ENCODE data around the gene WBP11. TPM values are rescaled to one million over a fixed set of nuclear protein-coding genes. Genes with fewer than 3 reads are reported as not detected.

The WBP11 gene
- total and polyA plus RNA-seq, 9 of the 15 experiments (the other 6 are each of a cell fraction or from before 2014, with no cell fraction given): 7.7 to 60.8 (median 24.6) TPM

DNA sequence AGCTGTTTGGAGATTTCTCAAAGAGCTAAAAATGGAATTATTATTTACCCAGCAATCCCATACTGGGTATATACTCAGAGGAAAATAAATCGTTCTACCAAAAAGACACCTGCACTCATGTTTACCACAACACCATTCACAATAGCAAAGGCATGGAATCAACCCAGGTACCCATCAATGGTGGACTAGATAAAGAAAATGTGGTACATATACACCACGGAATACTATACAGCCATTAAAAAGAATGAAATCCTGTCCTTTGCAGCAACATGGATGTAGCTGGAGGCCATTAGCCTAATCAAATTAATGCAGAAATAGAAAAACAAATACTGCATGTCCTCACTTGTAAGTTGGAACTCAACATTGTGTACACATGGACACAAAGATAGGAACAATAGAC is 37.9 kb downstream of the WBP11 start:
- Histone ChIP-seq H3K9me3 (replicated peaks; ENCODE audit: control insufficient read depth, insufficient read depth, low read depth, low read length) (no peaks in the 10 kb centered on the region), H2AFZ (ENCODE audit: low read depth, low read length) (no peak overlapping the region), H3K27ac (ENCODE audit: extremely low read depth, low read depth, low read length) (no peak overlapping the region), H3K4me1 (replicated peaks in 1 of 2; ENCODE audit: control insufficient read depth in 2 of 2, insufficient read depth in 2 of 2, low read length in 2 of 2) (no peaks in the 10 kb centered on the region), H3K4me2 (ENCODE audit: insufficient read depth, low read length) (no peak overlapping the region), H3K79me2 (ENCODE audit: control insufficient read depth, insufficient read depth, low read length) (no peaks in the 10 kb centered on the region), H3K9ac (ENCODE audit: insufficient read depth in 1 of 2, low read depth in 2 of 2, low read length in 2 of 2) (no peak overlapping the region), H3K27me3 (ENCODE audit: control insufficient read depth in 2 of 2, insufficient read depth in 2 of 2, low read length in 2 of 2) (no peaks in the 10 kb centered on the region), H3K36me3 (ENCODE audit: control insufficient read depth, insufficient read depth, low read length) (no peaks in the 10 kb centered on the region), H4K20me1 (replicated peaks; ENCODE audit: control insufficient read depth, insufficient read depth, low read length) (no peaks in the 10 kb centered on the region), H3K9me1 (ENCODE audit: control insufficient read depth, insufficient read depth, low read length) (no peaks in the 10 kb centered on the region), H3K4me3 (no peak overlapping the region)
- ChIA-PET POLR2A (no interaction called here), CTCF (ENCODE audit: low intra/inter-chr PET ratio) (no interaction called here)
- BruUV-seq (replicated peaks): no TSS peak
- DNase-seq (ENCODE audit: extremely low read depth in 1 of 4, low spot score in 3 of 4): no peak
- no peak for FAIRE-seq
- no peak for ATAC-seq
- 7% methylated on average over 2 of the region's 2 CpGs for WGBS (ENCODE audit: insufficient coverage, low coverage, missing lambda C conversion rate)
- in situ Hi-C loops (cut with MboI) (no loop called here), intact Hi-C loops (cut with micrococcal nuclease) (no loop called here)
- TF ChIP-seq RBM15 (IDR thresholded peaks at IDR 0.05; ENCODE audit: insufficient read depth, low read length): no peak
- no peak for TF ChIP-seq LARP7 (IDR thresholded peaks at IDR 0.05)
- no peak for TF ChIP-seq DMBX1 (CRISPR knock-in tag; IDR thresholded peaks at IDR 0.05; ENCODE audit: borderline replicate concordance)
- no peak for TF ChIP-seq SMARCB1 (IDR thresholded peaks at IDR 0.05; ENCODE audit: insufficient read length, low read depth)
- no peak for TF ChIP-seq FOXP4 (CRISPR knock-in tag; IDR thresholded peaks at IDR 0.05; ENCODE audit: borderline replicate concordance)
- TF ChIP-seq, protein P1, sequence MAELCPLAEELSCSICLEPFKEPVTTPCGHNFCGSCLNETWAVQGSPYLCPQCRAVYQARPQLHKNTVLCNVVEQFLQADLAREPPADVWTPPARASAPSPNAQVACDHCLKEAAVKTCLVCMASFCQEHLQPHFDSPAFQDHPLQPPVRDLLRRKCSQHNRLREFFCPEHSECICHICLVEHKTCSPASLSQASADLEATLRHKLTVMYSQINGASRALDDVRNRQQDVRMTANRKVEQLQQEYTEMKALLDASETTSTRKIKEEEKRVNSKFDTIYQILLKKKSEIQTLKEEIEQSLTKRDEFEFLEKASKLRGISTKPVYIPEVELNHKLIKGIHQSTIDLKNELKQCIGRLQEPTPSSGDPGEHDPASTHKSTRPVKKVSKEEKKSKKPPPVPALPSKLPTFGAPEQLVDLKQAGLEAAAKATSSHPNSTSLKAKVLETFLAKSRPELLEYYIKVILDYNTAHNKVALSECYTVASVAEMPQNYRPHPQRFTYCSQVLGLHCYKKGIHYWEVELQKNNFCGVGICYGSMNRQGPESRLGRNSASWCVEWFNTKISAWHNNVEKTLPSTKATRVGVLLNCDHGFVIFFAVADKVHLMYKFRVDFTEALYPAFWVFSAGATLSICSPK (IDR thresholded peaks at IDR 0.05; ENCODE audit: borderline replicate concordance): no peak
- TF ChIP-seq NCOA1 (IDR thresholded peaks at IDR 0.05; ENCODE audit: low read depth): no peak
- no peak for TF ChIP-seq GATAD2A (IDR thresholded peaks at IDR 0.05)
- TF ChIP-seq, protein P2, sequence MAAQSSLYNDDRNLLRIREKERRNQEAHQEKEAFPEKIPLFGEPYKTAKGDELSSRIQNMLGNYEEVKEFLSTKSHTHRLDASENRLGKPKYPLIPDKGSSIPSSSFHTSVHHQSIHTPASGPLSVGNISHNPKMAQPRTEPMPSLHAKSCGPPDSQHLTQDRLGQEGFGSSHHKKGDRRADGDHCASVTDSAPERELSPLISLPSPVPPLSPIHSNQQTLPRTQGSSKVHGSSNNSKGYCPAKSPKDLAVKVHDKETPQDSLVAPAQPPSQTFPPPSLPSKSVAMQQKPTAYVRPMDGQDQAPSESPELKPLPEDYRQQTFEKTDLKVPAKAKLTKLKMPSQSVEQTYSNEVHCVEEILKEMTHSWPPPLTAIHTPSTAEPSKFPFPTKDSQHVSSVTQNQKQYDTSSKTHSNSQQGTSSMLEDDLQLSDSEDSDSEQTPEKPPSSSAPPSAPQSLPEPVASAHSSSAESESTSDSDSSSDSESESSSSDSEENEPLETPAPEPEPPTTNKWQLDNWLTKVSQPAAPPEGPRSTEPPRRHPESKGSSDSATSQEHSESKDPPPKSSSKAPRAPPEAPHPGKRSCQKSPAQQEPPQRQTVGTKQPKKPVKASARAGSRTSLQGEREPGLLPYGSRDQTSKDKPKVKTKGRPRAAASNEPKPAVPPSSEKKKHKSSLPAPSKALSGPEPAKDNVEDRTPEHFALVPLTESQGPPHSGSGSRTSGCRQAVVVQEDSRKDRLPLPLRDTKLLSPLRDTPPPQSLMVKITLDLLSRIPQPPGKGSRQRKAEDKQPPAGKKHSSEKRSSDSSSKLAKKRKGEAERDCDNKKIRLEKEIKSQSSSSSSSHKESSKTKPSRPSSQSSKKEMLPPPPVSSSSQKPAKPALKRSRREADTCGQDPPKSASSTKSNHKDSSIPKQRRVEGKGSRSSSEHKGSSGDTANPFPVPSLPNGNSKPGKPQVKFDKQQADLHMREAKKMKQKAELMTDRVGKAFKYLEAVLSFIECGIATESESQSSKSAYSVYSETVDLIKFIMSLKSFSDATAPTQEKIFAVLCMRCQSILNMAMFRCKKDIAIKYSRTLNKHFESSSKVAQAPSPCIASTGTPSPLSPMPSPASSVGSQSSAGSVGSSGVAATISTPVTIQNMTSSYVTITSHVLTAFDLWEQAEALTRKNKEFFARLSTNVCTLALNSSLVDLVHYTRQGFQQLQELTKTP (IDR thresholded peaks at IDR 0.05; ENCODE audit: low read depth in 1 of 2, partially characterized antibody in 2 of 2): no peak
- no peak for TF ChIP-seq ZNF354B (CRISPR knock-in tag; IDR thresholded peaks at IDR 0.05)
- TF ChIP-seq ZNF561 (CRISPR knock-in tag; conservative IDR thresholded peaks at IDR 0.05): no peak
- no peak for TF ChIP-seq TEAD4 (IDR thresholded peaks at IDR 0.05; ENCODE audit: low read length)
- no peak for TF ChIP-seq TEAD4 (CRISPR knock-in tag; IDR thresholded peaks at IDR 0.05; ENCODE audit: borderline replicate concordance)
- TF ChIP-seq ZNF75A (CRISPR knock-in tag; IDR thresholded peaks at IDR 0.05): no peak
- no peak for TF ChIP-seq MTA1 (IDR thresholded peaks at IDR 0.05; ENCODE audit: borderline replicate concordance)
- no peak for TF ChIP-seq ZNF384 (IDR thresholded peaks at IDR 0.05; ENCODE audit: low read depth, low read length)
- TF ChIP-seq RUNX1 (IDR thresholded peaks at IDR 0.05; ENCODE audit: low read depth): no peak
- TF ChIP-seq BCL6 (CRISPR knock-in tag; IDR thresholded peaks at IDR 0.05): no peak
- TF ChIP-seq ZBTB1 (CRISPR knock-in tag; IDR thresholded peaks at IDR 0.05; ENCODE audit: borderline replicate concordance, low read depth): no peak
